ENCODE results near the gene PRKCA.

The PRKCA gene

GRCh38 chr17:66302761-66303626 lies 581 bp downstream of the PRKCA start:
- TF ChIP-seq CTCF (conservative IDR thresholded peaks at IDR 0.05; ENCODE audit: low read depth, low read length): no peak
- DNase-seq (ENCODE audit: low read depth): peak; percentile 47
- peak overlapping the region; percentile 68 for H3K4me3 ChIP-seq (ENCODE audit: low read length)

- H3K4me3 ChIP-seq (ENCODE audit: low read length): peak overlapping the region; percentile 68
- no peak for TF ChIP-seq CTCF (conservative IDR thresholded peaks at IDR 0.05; ENCODE audit: low read depth, low read length)
- no peak for DNase-seq (ENCODE audit: low read depth)
Measured at GRCh38 chr17:66304304-66305174, 2.1 kb downstream of the PRKCA start.

DNA sequence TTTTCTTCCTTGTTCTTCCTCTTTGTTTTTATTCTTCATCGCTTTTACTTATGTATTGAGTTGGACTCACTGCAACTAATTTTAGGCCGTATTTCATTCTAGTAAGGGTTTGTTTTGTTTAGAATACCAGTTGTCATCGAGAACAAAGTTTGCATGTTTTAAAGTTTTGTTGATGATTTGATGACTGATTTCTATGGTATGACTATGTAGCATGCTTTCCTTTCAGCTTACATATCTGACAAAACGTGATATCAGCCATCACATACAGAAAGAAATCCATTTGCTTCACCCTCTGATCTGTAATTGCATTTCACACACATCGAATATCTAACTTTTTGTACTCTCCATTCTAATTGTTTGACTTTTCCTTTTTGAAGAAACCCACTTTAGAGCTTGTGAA lies 4.0 kb downstream of the PRKCA start:
- no peak overlapping the region for H3K4me3 ChIP-seq (ENCODE audit: low read length)
- TF ChIP-seq CTCF (conservative IDR thresholded peaks at IDR 0.05; ENCODE audit: low read depth, low read length): no peak
- no peak for DNase-seq (ENCODE audit: low read depth)

- DNase-seq (ENCODE audit: low read depth): no peak
- H3K4me3 ChIP-seq (ENCODE audit: low read length): no peak overlapping the region
Measured at GRCh38 chr17:66307257-66307656, 4.8 kb downstream of the PRKCA start.

GRCh38 chr17:66308856-66309255 lies 6.4 kb downstream of the PRKCA start:
- no peak for DNase-seq (ENCODE audit: low read depth)
- H3K4me3 ChIP-seq (ENCODE audit: low read length): no peak overlapping the region
- TF ChIP-seq CTCF (conservative IDR thresholded peaks at IDR 0.05; ENCODE audit: low read depth, low read length): no peak

More at GRCh38 chr17:66307257-66307656, 4.8 kb downstream of the PRKCA start:
- TF ChIP-seq CTCF (conservative IDR thresholded peaks at IDR 0.05; ENCODE audit: low read depth, low read length): no peak

DNA sequence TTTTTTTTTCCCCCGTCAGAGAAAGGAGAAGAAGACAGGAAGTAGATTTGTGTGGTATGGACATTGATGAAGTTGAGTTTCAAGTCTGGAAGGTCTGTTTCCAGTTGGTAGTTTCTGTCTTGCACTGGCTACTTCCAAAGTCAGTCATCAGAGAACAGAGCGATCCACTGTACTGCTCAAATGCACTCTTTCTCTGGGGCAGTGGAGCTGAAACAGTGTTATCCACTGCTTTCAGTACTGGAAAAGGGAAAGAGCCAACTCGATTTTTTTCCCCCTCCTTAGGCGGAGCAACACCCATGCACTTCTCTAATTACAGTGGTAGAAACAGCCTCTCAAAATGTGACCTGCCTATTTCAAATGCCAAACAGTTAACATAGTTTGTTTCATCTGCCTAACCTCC lies 7.4 kb downstream of the PRKCA start:
- no peak for DNase-seq (ENCODE audit: low read depth)
- no peak for TF ChIP-seq CTCF (conservative IDR thresholded peaks at IDR 0.05; ENCODE audit: low read depth, low read length)
- H3K4me3 ChIP-seq (ENCODE audit: low read length): no peak overlapping the region

Data from retinal pigment epithelial cell (primary cell).